Bronchial epithelial cell (primary cell): ENCODE measurements around the gene PTPRD. TPM values are rescaled to one million over a fixed set of nuclear protein-coding genes. Genes with fewer than 3 reads are reported as not detected.

Source experiments
- DNase-seq: peaks from one replicate; pipeline ENCODE4 v3.0.0-alpha.2; 2010; ENCODE audit warnings: low read depth
- FAIRE-seq: peaks from 2 replicates; lab custom pipeline; 2011; peaks lifted over from hg19 to GRCh38; lab: Jason Lieb, UNC
- H3K27me3 ChIP-seq: 2 replicates; pipeline ENCODE4 v1.5.1; 2011; ENCODE audit warnings: low read length; ENCODE audit not compliant: control insufficient read depth, insufficient read depth
- H3K36me3 ChIP-seq: 2 replicates; pipeline ENCODE4 v1.5.1; 2011; ENCODE audit warnings: low read length; ENCODE audit not compliant: control insufficient read depth, insufficient read depth
- H3K4me3 ChIP-seq: 2 replicates; pipeline ENCODE4 v1.5.1; 2011; ENCODE audit warnings: mild to moderate bottlenecking, low read depth, low read length, control low read depth
- CTCF ChIP-seq: IDR thresholded peaks from 2 replicates; pipeline ENCODE4 v1.5.1; 2011; ENCODE audit warnings: mild to moderate bottlenecking, moderate library complexity, low read length, control low read depth, inconsistent platforms; ENCODE audit not compliant: insufficient read depth, severe bottlenecking
- total RNA-seq: library from RNA; depleted of rRNA; stranded (reverse); fragments of >200 nt; gene quantifications from 2 replicates; pipeline ENCODE4 v1.2.1, GENCODE V29; 2014

The PTPRD gene
- total RNA-seq, 1 donor from 2014 or later = 2.9 TPM

DNA sequence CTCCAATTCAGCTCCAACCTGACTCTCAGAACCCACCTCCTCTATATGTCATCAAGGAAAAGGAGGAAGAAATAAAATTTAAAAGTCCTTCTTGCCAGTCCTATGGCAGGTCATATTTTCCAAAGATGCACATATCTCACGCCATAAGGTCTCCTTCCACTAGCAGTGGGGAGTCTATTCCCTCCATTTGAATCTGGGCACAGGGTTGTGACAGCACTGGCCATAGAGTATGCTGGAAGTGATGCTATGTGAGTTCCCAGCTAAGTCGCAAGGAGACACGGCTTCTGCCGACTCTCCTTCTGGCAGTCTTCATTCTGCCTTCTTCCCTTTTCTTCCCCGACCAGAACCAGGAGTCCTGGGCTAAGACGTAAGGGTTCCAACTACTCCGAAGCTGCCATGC lies 1929.3 kb downstream of the PTPRD start:
- no peak for TF ChIP-seq CTCF
- no peak for DNase-seq
- H3K4me3 ChIP-seq = no peak overlapping the region
- FAIRE-seq = no peak
- H3K27me3 ChIP-seq = no peaks in the 10 kb centered on the region
- H3K36me3 ChIP-seq = no peaks in the 10 kb centered on the region

DNA sequence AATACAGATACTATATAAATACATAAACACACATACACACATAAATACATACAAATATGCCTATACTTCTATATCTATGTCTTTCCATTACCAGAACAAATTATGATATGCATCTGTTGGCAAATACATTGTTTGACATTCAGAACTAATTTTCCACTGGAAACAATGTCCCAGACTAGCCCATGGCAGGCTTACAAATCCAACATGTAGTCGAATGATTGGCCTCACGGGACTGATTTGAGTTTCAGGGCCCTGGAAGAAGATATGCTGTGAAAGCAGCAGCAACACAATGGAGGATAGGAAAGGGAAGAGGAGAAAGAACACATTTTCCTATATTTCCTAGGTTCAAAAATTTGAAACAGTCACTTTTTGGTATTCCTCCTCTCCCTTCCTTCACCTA lies 1932.1 kb downstream of the PTPRD start:
- Histone ChIP-seq H3K4me3 (no peak overlapping the region), H3K27me3 (no peaks in the 10 kb centered on the region), H3K36me3 (no peaks in the 10 kb centered on the region)
- FAIRE-seq (no peak), DNase-seq (no peak)
- TF ChIP-seq CTCF = no peak

DNA sequence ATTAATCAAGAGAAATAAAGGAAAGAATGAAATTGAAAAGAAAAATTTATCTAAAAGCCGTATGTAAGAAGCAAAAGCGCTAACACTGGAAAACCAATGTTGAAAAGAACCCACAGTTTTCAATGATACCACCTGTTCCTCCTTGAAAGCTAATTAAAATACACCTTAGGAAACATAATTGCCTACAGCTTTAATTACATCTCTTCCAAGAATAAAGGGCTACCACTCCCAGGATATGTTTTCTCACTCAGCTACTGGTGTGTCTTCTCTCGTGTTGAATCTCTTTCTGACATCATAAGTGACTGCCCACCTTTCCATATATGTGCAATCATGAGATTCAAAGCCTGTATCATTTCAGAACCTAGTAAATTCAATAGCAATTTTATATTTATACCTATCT lies 1932.6 kb downstream of the PTPRD start:
- Histone ChIP-seq H3K27me3 (no peaks in the 10 kb centered on the region), H3K36me3 (no peaks in the 10 kb centered on the region), H3K4me3 (no peak overlapping the region)
- FAIRE-seq = no peak
- TF ChIP-seq CTCF = no peak
- DNase-seq = no peak

- no peaks in the 10 kb centered on the region for H3K27me3 ChIP-seq
- H3K4me3 ChIP-seq = no peak overlapping the region
- DNase-seq = no peak
- H3K36me3 ChIP-seq = no peaks in the 10 kb centered on the region
- TF ChIP-seq CTCF = no peak
- no peak for FAIRE-seq
Observed at GRCh38 chr9:8679371-8679822, 1933.4 kb downstream of the PTPRD start.

- TF ChIP-seq CTCF = no peak
- Histone ChIP-seq H3K27me3 (no peaks in the 10 kb centered on the region), H3K36me3 (no peaks in the 10 kb centered on the region), H3K4me3 (no peak overlapping the region)
- DNase-seq (no peak), FAIRE-seq (no peak)
Observed at GRCh38 chr9:8677741-8678140, 1935.1 kb downstream of the PTPRD start.

- TF ChIP-seq CTCF = no peak
- no peak for FAIRE-seq
- no peaks in the 10 kb centered on the region for H3K27me3 ChIP-seq
- H3K4me3 ChIP-seq = no peak overlapping the region
- no peak for DNase-seq
- H3K36me3 ChIP-seq = no peaks in the 10 kb centered on the region
Observed at GRCh38 chr9:8674536-8674935, 1938.3 kb downstream of the PTPRD start.
